ENCODE data around the gene NFATC1. TPM values are rescaled to one million over a fixed set of nuclear protein-coding genes. Genes with fewer than 3 reads are reported as not detected.
"Not testable (repeated sequence)": the region's sequence is repeated elsewhere in the genome, so short reads cannot be mapped to it uniquely, and the experiment has no call there.

Gene NFATC1
- total and polyA plus RNA-seq, 4 donors, result 4.6 to 8.0 (median 6.8) TPM

DNA sequence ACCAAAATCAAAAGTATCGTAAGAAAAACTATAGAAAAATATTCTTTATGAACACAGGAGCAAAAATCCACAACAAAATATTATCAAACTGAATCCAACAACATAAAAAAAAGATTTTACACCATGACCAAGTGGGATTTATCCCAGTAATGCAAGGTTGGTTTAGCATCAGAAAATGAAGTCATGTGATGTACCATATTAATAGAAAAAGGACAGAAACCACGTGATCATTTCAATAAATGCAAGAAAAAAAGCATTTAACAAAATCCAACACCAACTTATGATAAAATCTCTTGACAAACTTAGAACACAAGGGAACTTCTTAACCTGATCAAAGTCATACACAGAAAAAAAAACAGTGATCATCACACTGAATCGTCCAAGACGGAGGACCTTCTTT, 105.3 kb downstream of the NFATC1 start:
- Histone ChIP-seq H3K27me3 (ENCODE audit: control insufficient read depth, insufficient read depth, low read length) (no peaks in the 10 kb centered on the region), H3K36me3 (ENCODE audit: control insufficient read depth, insufficient read depth, low read length) (peaks cover 9% of the 10 kb centered on the region), H3K27ac (ENCODE audit: low read depth, low read length) (no peak overlapping the region), H3K4me1 (ENCODE audit: control insufficient read depth, insufficient read depth, low read length) (peaks cover 19% of the 10 kb centered on the region), H3K9me3 (ENCODE audit: control insufficient read depth, insufficient read depth, low read length) (peaks cover 10% of the 10 kb centered on the region), H3K4me3 (ENCODE audit: low read depth, low read length) (no peak overlapping the region)
- no CpG with 5 or more reads among the region's 4 CpGs for WGBS (ENCODE audit: insufficient coverage)
- DNase-seq (ENCODE audit: low read depth in 4 of 6, low spot score in 6 of 6), result no peak

DNA sequence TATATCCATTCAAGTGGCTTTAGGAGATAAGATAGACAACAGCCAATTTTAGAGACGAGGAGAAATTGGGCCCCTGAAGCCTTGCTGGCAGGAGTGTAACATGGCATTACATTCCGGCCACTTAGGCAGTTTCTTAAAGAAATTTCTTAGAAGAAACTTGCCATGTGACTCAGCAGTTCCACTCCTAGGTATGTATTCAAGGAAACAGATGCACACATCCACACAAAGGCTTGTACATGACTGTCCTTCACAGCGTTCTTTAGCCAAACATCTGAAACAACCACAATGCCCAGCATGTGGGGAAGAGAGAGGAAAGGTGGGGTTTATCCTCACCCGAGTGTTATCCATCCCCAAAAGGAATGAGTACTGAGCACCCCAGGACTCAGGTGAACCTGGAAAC, 107.1 kb downstream of the NFATC1 start:
- H3K27me3 ChIP-seq (ENCODE audit: control insufficient read depth, insufficient read depth, low read length), result no peaks in the 10 kb centered on the region
- 60% methylated on average over 1 of the region's 4 CpGs for WGBS (ENCODE audit: insufficient coverage)
- no peaks in the 10 kb centered on the region for H3K36me3 ChIP-seq (ENCODE audit: control insufficient read depth, insufficient read depth, low read length)
- H3K4me1 ChIP-seq (ENCODE audit: control insufficient read depth, insufficient read depth, low read length), result peaks cover 22% of the 10 kb centered on the region
- no peak for DNase-seq (ENCODE audit: low read depth in 4 of 6, low spot score in 6 of 6)
- no peak overlapping the region for H3K4me3 ChIP-seq (ENCODE audit: low read depth, low read length)
- H3K27ac ChIP-seq (ENCODE audit: low read depth, low read length), result no peak overlapping the region
- H3K9me3 ChIP-seq (ENCODE audit: control insufficient read depth, insufficient read depth, low read length), result peaks cover 10% of the 10 kb centered on the region

- DNase-seq (ENCODE audit: low read depth in 4 of 6, low spot score in 6 of 6), result no peak
- H3K4me1 ChIP-seq (ENCODE audit: control insufficient read depth, insufficient read depth, low read length), result peaks cover 28% of the 10 kb centered on the region
- no peaks in the 10 kb centered on the region for H3K36me3 ChIP-seq (ENCODE audit: control insufficient read depth, insufficient read depth, low read length)
- H3K27me3 ChIP-seq (ENCODE audit: control insufficient read depth, insufficient read depth, low read length), result no peaks in the 10 kb centered on the region
- no peak overlapping the region for H3K27ac ChIP-seq (ENCODE audit: low read depth, low read length)
- H3K4me3 ChIP-seq (ENCODE audit: low read depth, low read length), result no peak overlapping the region
- 94% methylated on average over 10 of the region's 11 CpGs for WGBS (ENCODE audit: insufficient coverage)
- H3K9me3 ChIP-seq (ENCODE audit: control insufficient read depth, insufficient read depth, low read length), result peaks cover 8% of the 10 kb centered on the region
Measured at GRCh38 chr18:79503406-79503805, 107.7 kb downstream of the NFATC1 start.

DNA sequence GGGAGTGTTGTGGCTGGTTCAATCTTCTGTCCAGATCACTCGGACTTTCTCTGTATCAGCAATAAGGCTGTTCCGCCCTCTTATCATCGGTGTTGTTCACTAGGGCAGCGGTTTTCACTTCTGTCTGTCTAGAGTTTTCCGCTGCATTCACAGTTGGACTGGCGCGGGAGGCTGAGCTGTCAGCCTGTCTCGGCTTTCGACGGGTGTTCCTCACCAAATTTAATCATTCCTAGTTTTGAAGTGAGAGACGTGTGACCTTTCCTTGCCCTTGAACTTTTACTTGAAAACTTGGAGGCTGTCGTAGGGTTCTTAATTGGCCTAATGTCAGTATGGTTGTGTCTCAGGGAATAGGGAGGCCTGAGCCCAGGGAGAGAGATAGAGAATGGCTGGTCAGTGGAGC, 108.3 kb downstream of the NFATC1 start:
- no peak for DNase-seq (ENCODE audit: low read depth in 4 of 6, low spot score in 6 of 6)
- Histone ChIP-seq H3K4me3 (ENCODE audit: low read depth, low read length) (no peak overlapping the region), H3K27ac (ENCODE audit: low read depth, low read length) (no peak overlapping the region), H3K27me3 (ENCODE audit: control insufficient read depth, insufficient read depth, low read length) (no peaks in the 10 kb centered on the region), H3K4me1 (ENCODE audit: control insufficient read depth, insufficient read depth, low read length) (peaks cover 29% of the 10 kb centered on the region), H3K36me3 (ENCODE audit: control insufficient read depth, insufficient read depth, low read length) (peaks cover 2% of the 10 kb centered on the region), H3K9me3 (ENCODE audit: control insufficient read depth, insufficient read depth, low read length) (peaks cover 2% of the 10 kb centered on the region)
- no CpG with 5 or more reads among the region's 12 CpGs for WGBS (ENCODE audit: insufficient coverage)

- not testable (repeated sequence) for H3K36me3 ChIP-seq (ENCODE audit: control insufficient read depth, insufficient read depth, low read length); H3K27me3 ChIP-seq (ENCODE audit: control insufficient read depth, insufficient read depth, low read length); H3K4me3 ChIP-seq (ENCODE audit: low read depth, low read length); H3K27ac ChIP-seq (ENCODE audit: low read depth, low read length); H3K9me3 ChIP-seq (ENCODE audit: control insufficient read depth, insufficient read depth, low read length); DNase-seq (ENCODE audit: low read depth in 4 of 6, low spot score in 6 of 6)
- H3K4me1 ChIP-seq (ENCODE audit: control insufficient read depth, insufficient read depth, low read length), result peaks cover 29% of the 10 kb centered on the region
- 76% methylated on average over 3 of the region's 6 CpGs for WGBS (ENCODE audit: insufficient coverage)
Measured at GRCh38 chr18:79504495-79504894, 108.8 kb downstream of the NFATC1 start.

DNA sequence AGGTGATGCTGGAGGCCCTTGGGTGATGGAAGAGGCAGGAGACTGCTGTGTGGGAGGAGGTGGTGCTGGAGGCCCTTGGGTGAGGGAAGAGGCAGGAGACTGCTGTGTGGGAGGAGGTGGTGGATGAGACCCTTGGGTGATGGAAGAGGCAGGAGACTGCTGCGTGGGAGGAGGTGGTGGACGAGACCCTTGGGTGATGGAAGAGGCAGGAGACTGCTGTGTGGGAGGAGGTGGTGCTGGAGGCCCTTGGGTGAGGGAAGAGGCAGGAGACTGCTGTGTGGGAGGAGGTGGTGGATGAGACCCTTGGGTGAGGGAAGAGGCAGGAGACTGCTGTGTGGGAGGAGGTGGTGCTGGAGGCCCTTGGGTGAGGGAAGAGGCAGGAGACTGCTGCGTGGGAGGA, 109.7 kb downstream of the NFATC1 start:
- not testable (repeated sequence) for H3K36me3 ChIP-seq (ENCODE audit: control insufficient read depth, insufficient read depth, low read length); H3K4me3 ChIP-seq (ENCODE audit: low read depth, low read length); H3K27me3 ChIP-seq (ENCODE audit: control insufficient read depth, insufficient read depth, low read length); H3K9me3 ChIP-seq (ENCODE audit: control insufficient read depth, insufficient read depth, low read length); DNase-seq (ENCODE audit: low read depth in 4 of 6, low spot score in 6 of 6); H3K27ac ChIP-seq (ENCODE audit: low read depth, low read length)
- WGBS (ENCODE audit: insufficient coverage), result 80% methylated on average over 1 of the region's 3 CpGs
- peaks cover 29% of the 10 kb centered on the region for H3K4me1 ChIP-seq (ENCODE audit: control insufficient read depth, insufficient read depth, low read length)

GRCh38 chr18:79506191-79507075, 110.7 kb downstream of the NFATC1 start:
- H3K27me3 ChIP-seq (ENCODE audit: control insufficient read depth, insufficient read depth, low read length), result no peaks in the 10 kb centered on the region
- peaks cover 34% of the 10 kb centered on the region for H3K4me1 ChIP-seq (ENCODE audit: control insufficient read depth, insufficient read depth, low read length)
- no peaks in the 10 kb centered on the region for H3K9me3 ChIP-seq (ENCODE audit: control insufficient read depth, insufficient read depth, low read length)
- no peak for DNase-seq (ENCODE audit: low read depth in 4 of 6, low spot score in 6 of 6)
- 73% methylated on average over 18 of the region's 20 CpGs for whole genome bisulfite sequencing (ENCODE audit: insufficient coverage)
- no peak overlapping the region for H3K4me3 ChIP-seq (ENCODE audit: low read depth, low read length)
- H3K36me3 ChIP-seq (ENCODE audit: control insufficient read depth, insufficient read depth, low read length), result peaks cover 14% of the 10 kb centered on the region
- peak overlapping the region; percentile 81 for H3K27ac ChIP-seq (ENCODE audit: low read depth, low read length)

DNA sequence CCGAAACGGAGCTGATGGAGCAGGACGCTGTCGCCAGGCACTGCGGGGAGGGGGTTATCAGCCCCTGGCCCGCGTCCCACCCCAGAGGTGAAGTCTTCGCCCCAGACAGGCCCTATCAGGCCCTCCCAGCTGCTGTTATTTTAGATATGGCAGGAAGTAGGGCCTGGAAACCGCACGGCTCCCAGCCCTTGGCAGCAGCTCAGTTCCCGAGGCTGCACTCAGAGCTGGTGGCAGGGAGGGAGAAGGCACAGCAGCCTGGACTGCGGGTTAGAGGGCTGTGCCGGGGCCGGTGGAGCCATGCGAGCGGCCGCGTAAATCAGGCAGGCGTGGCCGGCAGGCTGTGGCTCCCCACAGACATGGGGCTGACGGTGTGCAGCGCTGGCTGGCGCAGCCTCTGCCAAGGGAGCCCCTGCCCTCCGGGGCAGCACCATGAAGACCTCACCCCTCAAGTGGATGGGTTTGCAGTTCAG, 111.4 kb downstream of the NFATC1 start:
- H3K27me3 ChIP-seq (ENCODE audit: control insufficient read depth, insufficient read depth, low read length), result no peaks in the 10 kb centered on the region
- 26% methylated on average over 24 of the region's 24 CpGs for WGBS (ENCODE audit: insufficient coverage)
- H3K9me3 ChIP-seq (ENCODE audit: control insufficient read depth, insufficient read depth, low read length), result no peaks in the 10 kb centered on the region
- peak overlapping the region; percentile 16 for H3K4me3 ChIP-seq (ENCODE audit: low read depth, low read length)
- H3K4me1 ChIP-seq (ENCODE audit: control insufficient read depth, insufficient read depth, low read length), result peaks cover 34% of the 10 kb centered on the region
- H3K27ac ChIP-seq (ENCODE audit: low read depth, low read length), result peak overlapping the region; percentile 81
- H3K36me3 ChIP-seq (ENCODE audit: control insufficient read depth, insufficient read depth, low read length), result peaks cover 21% of the 10 kb centered on the region
- DNase-seq (ENCODE audit: low read depth in 4 of 6, low spot score in 6 of 6), result peak in 2 of 6 donors; percentile 65 to 67

- 31% methylated on average over 44 of the region's 46 CpGs for WGBS (ENCODE audit: insufficient coverage)
- peaks cover 28% of the 10 kb centered on the region for H3K36me3 ChIP-seq (ENCODE audit: control insufficient read depth, insufficient read depth, low read length)
- no peaks in the 10 kb centered on the region for H3K27me3 ChIP-seq (ENCODE audit: control insufficient read depth, insufficient read depth, low read length)
- peak overlapping the region; percentile 81 for H3K27ac ChIP-seq (ENCODE audit: low read depth, low read length)
- no peaks in the 10 kb centered on the region for H3K9me3 ChIP-seq (ENCODE audit: control insufficient read depth, insufficient read depth, low read length)
- H3K4me3 ChIP-seq (ENCODE audit: low read depth, low read length), result peak overlapping the region; percentile 16
- peaks cover 34% of the 10 kb centered on the region for H3K4me1 ChIP-seq (ENCODE audit: control insufficient read depth, insufficient read depth, low read length)
- DNase-seq (ENCODE audit: low read depth in 4 of 6, low spot score in 6 of 6), result peak in 2 of 6 donors; percentile 67 to 76
Measured at GRCh38 chr18:79507546-79508480, 112.1 kb downstream of the NFATC1 start.

Data from spinal cord (tissue), 10 donors.